A673 (cell line): ENCODE measurements around the gene EMP2. TPM values are rescaled to one million over a fixed set of nuclear protein-coding genes. Genes with fewer than 3 reads are reported as not detected.

Experiments
- BruUV-seq: library from RNA; stranded (reverse); fragments of 400-500 nt; replicated peaks from 2 replicates; lab custom pipeline; 2021; lab: Mats Ljungman, UMichigan
- CTCF ChIA-PET: fragments of 300-600 bp; sonication (Branson Sonifier 250); formaldehyde crosslinking; loops from one replicate; lab custom pipeline; 2022; ENCODE audit warnings: antibody characterized with exemption; lab: Charles Lee
- POLR2A ChIA-PET: fragments of 300-600 bp; sonication (Branson Sonifier 250); formaldehyde crosslinking; loops from one replicate; lab custom pipeline; 2022; ENCODE audit warnings: antibody characterized with exemption; ENCODE audit not compliant: low non-redundant PET; lab: Charles Lee
- DNase-seq: peaks from one replicate; pipeline ENCODE4 v3.0.0-alpha.2; 2015; ENCODE audit warnings: low spot score
- H3K27ac ChIP-seq: fragments of 200-600 bp; sonication (generic); 2 replicates; pipeline ENCODE4 v1.5.1; 2016; ENCODE audit warnings: mixed run types, low read depth, mild to moderate bottlenecking, mixed read lengths, antibody characterized with exemption, low read length; ENCODE audit not compliant: poor library complexity, severe bottlenecking
- H3K27me3 ChIP-seq: fragments of 200-600 bp; sonication (generic); replicated peaks from 2 replicates; pipeline ENCODE4 v1.6.1; 2017; ENCODE audit warnings: mixed run types, low read depth, mild to moderate bottlenecking, mixed read lengths, antibody characterized with exemption, low read length; ENCODE audit not compliant: insufficient read depth, poor library complexity
- H3K36me3 ChIP-seq: fragments of 200-600 bp; sonication (generic); 2 replicates; pipeline ENCODE4 v1.6.1; 2016; ENCODE audit warnings: mixed run types, mild to moderate bottlenecking, mixed read lengths, antibody characterized with exemption, low read length; ENCODE audit not compliant: insufficient read depth, poor library complexity, severe bottlenecking
- H3K4me1 ChIP-seq: fragments of 200-600 bp; sonication (generic); 2 replicates; pipeline ENCODE4 v1.6.1; 2017; ENCODE audit warnings: mixed run types, mild to moderate bottlenecking, mixed read lengths, antibody characterized with exemption, low read length; ENCODE audit not compliant: insufficient read depth, poor library complexity, severe bottlenecking
- H3K4me3 ChIP-seq: fragments of 200-600 bp; sonication (generic); 2 replicates; pipeline ENCODE4 v1.5.1; 2016; ENCODE audit warnings: low read depth, mixed run types, mild to moderate bottlenecking, mixed read lengths, low read length; ENCODE audit not compliant: poor library complexity, severe bottlenecking
- H3K9me3 ChIP-seq: fragments of 200-600 bp; sonication (generic); 2 replicates; pipeline ENCODE4 v1.6.1; 2016; ENCODE audit warnings: mixed run types, low read depth, mild to moderate bottlenecking, mixed read lengths, antibody characterized with exemption, low read length; ENCODE audit not compliant: poor library complexity, severe bottlenecking
- CTCF ChIP-seq: fragments of 300-800, 200-600 bp; sonication (generic); conservative IDR thresholded peaks from 2 replicates; pipeline ENCODE4 v1.5.1; 2017; ENCODE audit warnings: low read depth, mild to moderate bottlenecking, antibody characterized with exemption, low read length, moderate library complexity, mixed read lengths
- EZH2 ChIP-seq: fragments of 200-600 bp; sonication (generic); IDR thresholded peaks from 2 replicates; pipeline ENCODE4 v1.6.1; 2017; ENCODE audit warnings: borderline replicate concordance, low read depth, mild to moderate bottlenecking, mixed read lengths, antibody characterized with exemption, low read length; ENCODE audit not compliant: poor library complexity, severe bottlenecking
- intact Hi-C: fragments of 100-400 bp; cut with micrococcal nuclease; formaldehyde crosslinking; loops from one replicate; pipeline ENCODE4 v1.10.0; 2022; ENCODE audit not compliant: unreplicated experiment
- total RNA-seq: library from RNA; stranded (reverse); gene quantifications from 2 replicates; pipeline ENCODE4 v1.2.3, GENCODE V29; 2021

EMP2 gene
- total RNA-seq, 1 experiment from 2014 or later = 12.9 TPM

GRCh38 chr16:10522966-10523365, 57.4 kb downstream of the EMP2 start:
- intact Hi-C loops = loop anchor here (10.0 kb wide), 1 partner anchor 62 kb away; the partner anchor contains the start of gene EMP2
- H3K36me3 ChIP-seq = no peaks in the 10 kb centered on the region

DNA sequence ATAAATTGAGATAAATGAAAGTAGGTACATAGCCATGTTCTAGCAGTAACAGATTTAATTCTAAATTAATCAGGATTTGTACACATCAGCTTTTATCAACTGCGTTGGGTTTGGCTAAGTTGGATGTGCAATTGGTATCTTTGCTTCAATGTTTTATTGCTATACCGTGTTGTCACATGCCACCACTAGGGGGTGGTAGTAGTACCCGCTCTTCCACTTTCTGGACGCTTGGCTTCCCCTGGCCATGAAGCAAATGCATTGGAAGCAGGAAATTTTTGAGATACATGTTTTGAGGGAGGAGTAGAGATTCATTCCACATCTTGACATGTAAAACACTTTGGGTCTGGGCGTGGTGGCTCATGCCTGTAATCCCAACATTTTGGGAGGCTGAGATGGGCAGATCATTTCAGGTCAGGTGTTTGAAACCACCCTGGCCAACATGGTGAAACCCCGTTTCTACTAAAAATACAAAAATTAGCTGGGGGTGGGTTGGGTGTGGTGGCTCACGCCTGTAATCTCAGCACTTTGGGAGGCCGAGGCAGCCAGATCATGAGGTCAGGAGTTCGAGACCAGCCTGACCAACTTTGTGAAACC, 58.6 kb downstream of the EMP2 start:
- no peaks in the 10 kb centered on the region for H3K9me3 ChIP-seq
- ChIA-PET POLR2A (interaction anchor here (0.7 kb wide), 1 partner anchor 208 kb away, joined by 3 read pairs; no protein-coding TSS in a partner anchor), CTCF (no interaction called here)
- no peaks in the 10 kb centered on the region for H3K27me3 ChIP-seq
- BruUV-seq = no TSS peak
- no peak overlapping the region for H3K4me3 ChIP-seq
- no peak for TF ChIP-seq EZH2
- peak; percentile 79 for TF ChIP-seq CTCF
- H3K4me1 ChIP-seq = no peaks in the 10 kb centered on the region
- DNase-seq = peak; percentile 73
- no peaks in the 10 kb centered on the region for H3K36me3 ChIP-seq
- intact Hi-C loops = loop anchor here (10.0 kb wide), 1 partner anchor 63 kb away; the partner anchor contains the start of gene EMP2
- H3K27ac ChIP-seq = no peak overlapping the region

More at GRCh38 chr16:10522966-10523365, 57.4 kb downstream of the EMP2 start:
- H3K9me3 ChIP-seq = no peaks in the 10 kb centered on the region
- H3K27ac ChIP-seq = no peak overlapping the region
- POLR2A ChIA-PET = no interaction called here
- no TSS peak for BruUV-seq
- no peaks in the 10 kb centered on the region for H3K4me1 ChIP-seq
- CTCF ChIA-PET = interaction anchor here (0.7 kb wide), 2 partner anchors 803 to 878 kb away, joined by 3 to 13 read pairs; no protein-coding TSS in a partner anchor
- no peak overlapping the region for H3K4me3 ChIP-seq
- TF ChIP-seq CTCF = no peak
- TF ChIP-seq EZH2 = no peak
- no peaks in the 10 kb centered on the region for H3K27me3 ChIP-seq
- no peak for DNase-seq

- no peaks in the 10 kb centered on the region for H3K9me3 ChIP-seq
- BruUV-seq = no TSS peak
- no peak overlapping the region for H3K27ac ChIP-seq
- no peaks in the 10 kb centered on the region for H3K36me3 ChIP-seq
- ChIA-PET POLR2A (no interaction called here), CTCF (no interaction called here)
- no peak for TF ChIP-seq CTCF
- TF ChIP-seq EZH2 = no peak
- H3K27me3 ChIP-seq = no peaks in the 10 kb centered on the region
- H3K4me3 ChIP-seq = no peak overlapping the region
- intact Hi-C loops = loop anchor here (10.0 kb wide), 1 partner anchor 64 kb away; the partner anchor contains the start of gene EMP2
- no peaks in the 10 kb centered on the region for H3K4me1 ChIP-seq
- no peak for DNase-seq
Observed at GRCh38 chr16:10520869-10521578, 59.4 kb downstream of the EMP2 start.
